ENCODE data around the gene KLHL29.

DNA sequence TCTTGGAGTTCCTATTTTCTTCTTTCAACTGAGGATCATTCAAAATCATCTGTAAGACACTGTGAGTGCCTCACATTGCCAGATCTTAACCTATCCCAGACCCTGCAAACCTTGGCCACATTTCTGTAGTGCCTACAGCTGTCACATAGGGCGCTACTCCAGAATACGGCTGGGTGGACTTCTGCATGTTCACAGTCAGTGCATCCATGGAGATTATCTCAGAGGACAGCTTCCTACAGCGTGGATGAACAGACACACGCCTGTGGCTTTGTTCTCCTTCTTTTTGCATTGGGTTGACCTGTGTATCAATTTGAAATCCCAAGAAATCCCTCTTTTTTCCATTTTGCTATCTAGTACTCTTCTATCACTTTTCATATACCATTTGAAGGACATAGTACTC lies 1.9 kb upstream of the KLHL29 start:
- no peak for TF ChIP-seq YY1 (IDR thresholded peaks at IDR 0.05; ENCODE audit: low read depth)
- TF ChIP-seq CREB1 (IDR thresholded peaks at IDR 0.05; ENCODE audit: low read depth): no peak
- no peak for TF ChIP-seq RAD21 (IDR thresholded peaks at IDR 0.05; ENCODE audit: low read depth)
- TF ChIP-seq, protein P1, sequence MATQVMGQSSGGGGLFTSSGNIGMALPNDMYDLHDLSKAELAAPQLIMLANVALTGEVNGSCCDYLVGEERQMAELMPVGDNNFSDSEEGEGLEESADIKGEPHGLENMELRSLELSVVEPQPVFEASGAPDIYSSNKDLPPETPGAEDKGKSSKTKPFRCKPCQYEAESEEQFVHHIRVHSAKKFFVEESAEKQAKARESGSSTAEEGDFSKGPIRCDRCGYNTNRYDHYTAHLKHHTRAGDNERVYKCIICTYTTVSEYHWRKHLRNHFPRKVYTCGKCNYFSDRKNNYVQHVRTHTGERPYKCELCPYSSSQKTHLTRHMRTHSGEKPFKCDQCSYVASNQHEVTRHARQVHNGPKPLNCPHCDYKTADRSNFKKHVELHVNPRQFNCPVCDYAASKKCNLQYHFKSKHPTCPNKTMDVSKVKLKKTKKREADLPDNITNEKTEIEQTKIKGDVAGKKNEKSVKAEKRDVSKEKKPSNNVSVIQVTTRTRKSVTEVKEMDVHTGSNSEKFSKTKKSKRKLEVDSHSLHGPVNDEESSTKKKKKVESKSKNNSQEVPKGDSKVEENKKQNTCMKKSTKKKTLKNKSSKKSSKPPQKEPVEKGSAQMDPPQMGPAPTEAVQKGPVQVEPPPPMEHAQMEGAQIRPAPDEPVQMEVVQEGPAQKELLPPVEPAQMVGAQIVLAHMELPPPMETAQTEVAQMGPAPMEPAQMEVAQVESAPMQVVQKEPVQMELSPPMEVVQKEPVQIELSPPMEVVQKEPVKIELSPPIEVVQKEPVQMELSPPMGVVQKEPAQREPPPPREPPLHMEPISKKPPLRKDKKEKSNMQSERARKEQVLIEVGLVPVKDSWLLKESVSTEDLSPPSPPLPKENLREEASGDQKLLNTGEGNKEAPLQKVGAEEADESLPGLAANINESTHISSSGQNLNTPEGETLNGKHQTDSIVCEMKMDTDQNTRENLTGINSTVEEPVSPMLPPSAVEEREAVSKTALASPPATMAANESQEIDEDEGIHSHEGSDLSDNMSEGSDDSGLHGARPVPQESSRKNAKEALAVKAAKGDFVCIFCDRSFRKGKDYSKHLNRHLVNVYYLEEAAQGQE (IDR thresholded peaks at IDR 0.05; ENCODE audit: low read depth): no peak
- no peak for TF ChIP-seq CEBPB (IDR thresholded peaks at IDR 0.05)
- TF ChIP-seq TCF12 (IDR thresholded peaks at IDR 0.05; ENCODE audit: low read depth): no peak
- TF ChIP-seq EP300 (IDR thresholded peaks at IDR 0.05; ENCODE audit: borderline replicate concordance): no peak
- TF ChIP-seq FOXM1 (IDR thresholded peaks at IDR 0.05; ENCODE audit: borderline replicate concordance, low read depth): no peak
- TF ChIP-seq, protein P2, sequence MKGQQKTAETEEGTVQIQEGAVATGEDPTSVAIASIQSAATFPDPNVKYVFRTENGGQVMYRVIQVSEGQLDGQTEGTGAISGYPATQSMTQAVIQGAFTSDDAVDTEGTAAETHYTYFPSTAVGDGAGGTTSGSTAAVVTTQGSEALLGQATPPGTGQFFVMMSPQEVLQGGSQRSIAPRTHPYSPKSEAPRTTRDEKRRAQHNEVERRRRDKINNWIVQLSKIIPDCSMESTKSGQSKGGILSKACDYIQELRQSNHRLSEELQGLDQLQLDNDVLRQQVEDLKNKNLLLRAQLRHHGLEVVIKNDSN (IDR thresholded peaks at IDR 0.05): no peak
- no peak for TF ChIP-seq TAF1 (IDR thresholded peaks at IDR 0.05; ENCODE audit: low read depth)
- TF ChIP-seq, protein P3, sequence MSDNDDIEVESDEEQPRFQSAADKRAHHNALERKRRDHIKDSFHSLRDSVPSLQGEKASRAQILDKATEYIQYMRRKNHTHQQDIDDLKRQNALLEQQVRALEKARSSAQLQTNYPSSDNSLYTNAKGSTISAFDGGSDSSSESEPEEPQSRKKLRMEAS (IDR thresholded peaks at IDR 0.05): no peak

Measured in Ishikawa (cell line).